ENCODE results near the gene DRD3. TPM values are rescaled to one million over a fixed set of nuclear protein-coding genes. Genes with fewer than 3 reads are reported as not detected.
A peak's percentile ranks its signal among the peaks of the same experiment; 100 is the strongest.

Gene DRD3
- polyA plus RNA-seq, 12 donors: not detected

DNA sequence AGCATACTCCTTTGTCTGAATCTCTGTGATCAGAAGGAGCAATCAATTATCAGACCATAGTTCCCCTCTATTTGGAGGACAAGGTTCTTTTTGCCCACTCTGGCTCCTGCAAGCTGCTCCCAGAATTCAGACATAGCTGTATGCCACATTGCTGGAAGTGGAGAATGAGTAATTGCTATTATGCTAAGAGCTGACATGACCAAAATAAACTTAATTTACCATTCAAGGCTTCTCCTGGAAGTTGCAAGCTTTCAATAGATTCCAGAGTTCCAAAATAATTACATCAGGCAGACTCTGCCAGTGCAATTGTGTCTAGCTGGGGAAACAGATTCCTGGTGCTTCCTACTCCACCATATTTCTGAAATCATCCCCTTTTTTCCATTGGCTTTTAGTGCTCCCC is 7.6 kb upstream of the DRD3 start:
- no peak for DNase-seq

DNA sequence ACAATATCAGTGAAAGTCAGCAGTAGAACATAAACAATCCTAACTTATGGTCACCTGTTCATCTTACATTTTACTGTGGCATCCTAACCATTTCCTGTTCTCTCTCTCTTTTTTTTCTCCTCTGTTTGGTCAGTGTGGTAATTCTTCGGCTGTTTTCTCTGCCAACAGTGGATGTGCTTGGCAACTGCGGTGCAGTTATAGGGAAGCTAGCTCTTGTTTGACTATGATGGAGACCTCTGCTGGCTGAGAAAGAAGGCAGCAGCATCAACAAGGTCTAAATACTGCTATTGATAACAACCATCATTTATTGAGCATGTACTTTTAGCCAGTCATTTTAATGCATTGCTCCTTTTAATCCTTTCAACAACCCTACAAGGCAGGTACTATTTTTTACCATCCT is 723 bp upstream of the DRD3 start:
- no peak for DNase-seq

GRCh38 chr3:114176890-114177289 is 2.0 kb downstream of the DRD3 start:
- no peak for DNase-seq

DNA sequence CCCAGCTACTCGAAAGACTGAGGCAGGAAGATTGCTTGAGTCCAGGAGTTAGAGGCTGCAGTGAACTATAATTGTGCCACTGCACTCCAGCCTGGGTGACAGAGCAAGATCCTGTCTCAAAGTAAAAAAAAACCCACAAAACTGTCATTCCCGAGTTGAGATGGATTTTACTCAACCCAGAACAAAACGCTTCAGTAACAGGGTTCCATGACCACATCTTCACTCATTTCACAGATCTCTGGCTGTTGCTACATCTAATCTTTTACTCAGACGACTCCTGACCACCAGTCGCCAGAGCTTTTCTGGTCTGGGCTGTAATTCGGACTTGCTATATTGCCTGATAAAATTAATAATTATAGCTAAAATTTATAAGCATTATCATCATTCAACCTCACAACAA is 2.4 kb downstream of the DRD3 start:
- no peak for DNase-seq

GRCh38 chr3:114175204-114175987 is 3.5 kb downstream of the DRD3 start:
- DNase-seq: no peak

- no peak for DNase-seq
These were observed 7.2 kb downstream of the DRD3 start for GRCh38 chr3:114171677-114172076.

DNA sequence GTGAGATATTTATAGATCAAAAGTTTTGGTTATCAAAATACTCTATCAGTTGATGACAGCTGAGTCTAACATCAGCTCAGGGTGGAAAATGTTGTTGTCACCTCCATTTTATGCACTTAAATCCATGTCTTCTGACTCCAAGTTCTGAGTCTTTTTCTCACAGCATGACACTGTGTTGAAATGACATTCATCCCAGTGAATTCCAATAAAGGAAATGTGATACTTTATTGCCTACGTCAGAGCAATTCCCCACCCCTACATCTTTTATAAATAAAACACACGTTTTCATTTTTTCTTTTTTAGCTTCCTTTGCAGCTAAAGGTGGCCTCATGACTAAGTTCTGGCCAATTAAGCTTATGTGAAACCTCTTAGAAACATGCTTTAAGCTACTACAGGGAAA is 10.7 kb downstream of the DRD3 start:
- DNase-seq: no peak

DNA sequence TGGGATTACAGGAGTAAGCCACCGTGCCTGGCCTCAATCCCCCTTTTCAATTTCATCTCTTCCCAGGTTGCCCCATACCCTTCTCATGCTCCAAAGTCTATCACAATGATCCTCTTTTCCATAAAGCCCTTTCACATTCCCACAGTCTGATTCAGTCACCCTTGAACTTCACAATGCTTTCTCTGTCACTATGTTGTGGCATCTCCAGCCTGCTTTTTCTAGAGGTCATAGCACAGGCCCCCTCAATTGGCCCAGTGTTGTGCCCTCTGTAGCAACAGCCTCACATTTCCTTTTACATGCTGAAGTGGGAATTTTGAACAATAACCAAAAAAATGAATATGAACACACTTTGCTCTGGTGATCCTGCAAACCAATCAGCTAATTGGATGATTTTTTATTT is 21.5 kb downstream of the DRD3 start:
- DNase-seq: no peak

DNA sequence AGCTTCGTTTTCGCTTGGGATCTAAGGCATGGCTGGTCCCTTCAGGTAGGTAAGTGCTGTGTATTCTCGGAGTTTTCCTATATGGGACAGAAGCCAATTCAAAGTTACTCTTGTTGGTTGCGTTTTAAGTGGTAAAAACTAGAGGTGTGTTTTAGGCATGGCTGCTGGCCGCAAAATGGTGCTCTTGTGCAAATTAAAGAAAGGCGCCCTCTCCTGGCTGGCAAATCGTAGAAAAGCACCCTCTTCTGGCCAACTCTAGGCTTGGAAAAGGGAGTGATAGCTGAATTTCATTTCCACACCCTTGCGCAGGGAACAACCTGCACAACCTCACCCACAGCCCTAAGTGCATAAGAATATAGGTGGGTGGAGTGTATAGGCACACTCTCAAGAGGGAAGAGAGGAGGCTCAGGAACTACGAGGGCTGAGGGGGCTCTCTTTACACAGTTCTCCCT is 23.5 kb downstream of the DRD3 start:
- no peak for DNase-seq

GRCh38 chr3:114154321-114154821 is 24.5 kb downstream of the DRD3 start:
- no peak for DNase-seq

DNA sequence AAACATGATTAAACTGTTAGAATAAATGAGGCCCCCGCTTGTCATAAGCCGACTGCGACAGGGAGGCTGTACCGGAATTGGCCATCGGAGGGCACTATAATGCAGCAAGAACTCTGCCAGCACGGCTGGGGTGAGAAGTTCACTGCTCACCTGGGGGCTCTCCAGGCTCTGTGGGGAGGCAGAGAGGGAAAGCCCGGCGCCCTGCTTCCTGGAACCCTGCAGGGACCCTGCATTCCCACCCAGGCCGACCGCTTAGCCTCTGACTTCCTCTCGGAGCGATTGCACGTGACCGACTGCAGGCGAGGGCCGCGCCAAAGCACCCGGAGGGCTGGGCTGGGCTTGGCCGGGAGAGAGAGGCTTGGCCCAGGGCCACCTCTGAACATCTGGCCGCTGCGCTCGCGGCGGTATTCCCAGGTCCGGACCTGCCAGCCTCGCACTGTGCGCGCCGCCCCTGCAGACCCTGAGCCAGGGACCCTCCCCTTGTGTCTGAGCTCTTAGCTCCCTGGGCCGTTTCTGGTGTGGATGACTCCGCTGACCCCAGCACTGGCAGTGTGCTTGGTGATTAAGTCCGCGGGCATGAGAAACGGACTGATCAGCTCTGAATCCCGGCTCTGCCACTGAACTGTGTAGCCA is 26.2 kb downstream of the DRD3 start:
- peak; percentile 74 for DNase-seq

GRCh38 chr3:114151091-114151490 is 27.8 kb downstream of the DRD3 start:
- DNase-seq: no peak

DNA sequence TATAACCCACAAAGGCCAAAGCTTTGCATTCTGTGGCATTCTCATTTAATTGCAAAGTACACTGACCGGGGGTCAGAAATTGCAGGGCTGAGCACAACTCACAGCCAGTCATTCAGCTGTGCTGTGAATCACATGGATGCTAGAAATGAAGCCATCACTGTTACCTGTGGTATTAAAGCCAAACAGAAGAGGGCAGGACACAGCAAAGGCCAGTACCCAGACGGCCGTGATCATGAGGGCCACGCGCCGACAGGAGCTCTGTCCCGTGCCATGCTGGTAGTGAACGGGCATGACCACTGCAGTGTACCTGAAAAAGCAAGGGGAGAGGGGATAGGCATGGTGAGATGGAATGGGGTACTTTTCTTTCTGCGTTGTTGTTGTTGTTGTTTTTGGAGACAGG is 31.6 kb downstream of the DRD3 start:
- no peak for DNase-seq

GRCh38 chr3:114144909-114145688 is 33.8 kb downstream of the DRD3 start:
- DNase-seq: no peak

DNA sequence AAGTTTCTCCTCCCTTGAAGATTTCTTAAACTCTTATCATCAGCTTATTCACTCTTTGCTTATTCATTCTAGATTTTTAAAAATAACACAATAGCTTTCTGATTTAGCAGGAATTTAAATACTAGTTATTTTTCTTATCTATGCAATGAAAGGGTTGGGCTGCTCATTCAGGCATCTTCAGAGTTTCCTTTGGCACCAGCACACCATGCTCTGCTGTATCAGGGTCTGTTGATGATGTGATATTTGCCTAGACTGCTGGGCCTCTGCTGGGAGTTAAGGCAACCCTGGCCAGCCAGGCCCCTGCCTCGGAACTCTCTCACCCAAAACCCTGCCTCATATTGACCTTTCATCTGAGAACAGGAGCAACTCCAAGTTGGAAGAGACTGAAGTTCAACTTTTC is 35.0 kb downstream of the DRD3 start:
- DNase-seq: no peak

GRCh38 chr3:114139836-114140235 is 39.0 kb downstream of the DRD3 start:
- no peak for DNase-seq

DNA sequence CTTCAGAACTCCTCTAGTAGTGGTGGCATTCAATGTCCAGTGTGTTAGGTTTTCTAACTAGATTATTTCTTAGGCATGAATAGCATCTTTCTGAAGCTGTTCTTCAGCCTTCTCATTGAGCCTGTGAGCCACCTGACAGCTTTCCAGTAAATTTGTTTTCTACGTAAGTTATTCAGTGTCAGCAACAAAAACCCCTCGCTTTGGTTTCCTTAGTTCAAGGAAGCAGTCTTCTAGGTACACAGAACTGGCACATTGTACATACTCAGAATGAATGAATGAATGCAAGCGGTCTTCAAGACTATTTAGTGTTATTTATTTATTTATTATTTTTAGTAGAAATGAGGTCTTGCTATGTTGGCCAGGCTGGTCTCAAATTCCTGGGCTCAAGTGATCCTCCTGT is 44.9 kb downstream of the DRD3 start:
- no peak for DNase-seq

DNA sequence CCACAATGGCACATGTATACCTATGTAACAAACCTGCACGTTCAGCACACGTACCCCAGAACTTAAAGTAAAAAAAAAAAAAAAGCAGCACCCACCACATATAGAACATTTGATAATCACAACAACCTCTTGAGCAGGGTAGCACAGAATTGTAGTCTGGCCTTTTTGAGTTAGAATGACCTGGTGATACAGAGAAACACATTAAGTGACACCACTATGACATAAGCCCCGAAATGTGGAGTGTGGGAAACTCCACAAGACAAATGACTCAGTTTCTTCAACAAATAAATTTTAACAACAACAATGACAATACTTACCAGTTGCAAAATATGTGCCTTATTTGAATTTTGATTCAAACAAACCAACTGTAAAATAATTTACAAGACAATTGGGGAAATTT is 46.4 kb downstream of the DRD3 start:
- no peak for DNase-seq

- no peak for DNase-seq
These were observed 50.0 kb downstream of the DRD3 start for GRCh38 chr3:114128826-114129225.

DNA sequence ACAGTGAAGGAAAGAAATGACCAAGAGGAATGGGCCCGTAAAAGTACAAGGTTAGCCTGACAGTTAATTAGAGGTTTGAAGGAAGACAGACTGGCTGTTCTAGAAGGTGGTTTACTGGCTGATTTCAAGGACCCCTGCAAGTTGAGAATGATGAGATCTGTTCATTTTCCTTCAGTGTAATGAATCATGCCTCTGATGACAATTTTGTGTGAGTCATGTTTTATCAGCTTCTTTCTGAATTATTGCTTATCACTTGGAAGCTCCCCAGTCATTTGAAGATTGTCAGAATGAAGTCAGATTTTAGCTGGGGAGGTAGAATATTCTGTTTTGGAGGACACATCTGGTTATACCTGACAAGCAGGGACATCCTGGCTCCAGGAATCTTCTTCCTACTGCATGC is 50.6 kb downstream of the DRD3 start:
- DNase-seq: no peak

- DNase-seq: no peak
These were observed 51.3 kb downstream of the DRD3 start for GRCh38 chr3:114127517-114127916.

DNA sequence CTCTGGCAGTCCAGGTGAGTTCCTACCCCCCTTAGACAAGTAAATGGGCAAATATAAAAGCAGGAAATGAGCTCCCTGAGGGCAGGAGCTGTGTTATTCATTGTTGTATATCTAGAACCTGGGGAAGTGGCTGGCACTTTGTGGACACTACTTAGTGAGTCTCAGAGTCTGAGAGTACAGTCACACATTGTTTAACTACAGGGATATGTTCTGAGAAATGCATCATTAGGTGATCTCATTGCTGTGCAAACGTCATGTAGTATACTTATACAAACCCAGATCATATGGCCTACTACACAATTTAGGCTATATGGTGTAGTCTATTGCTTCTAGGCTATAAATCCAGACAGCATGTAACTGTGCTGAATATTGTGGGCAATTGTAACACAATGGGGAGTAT is 52.4 kb downstream of the DRD3 start:
- no peak for DNase-seq

Measured in muscle of arm (tissue), 12 donors.